ENCODE measurements around the gene ST6GALNAC4.

Gene ST6GALNAC4

DNA sequence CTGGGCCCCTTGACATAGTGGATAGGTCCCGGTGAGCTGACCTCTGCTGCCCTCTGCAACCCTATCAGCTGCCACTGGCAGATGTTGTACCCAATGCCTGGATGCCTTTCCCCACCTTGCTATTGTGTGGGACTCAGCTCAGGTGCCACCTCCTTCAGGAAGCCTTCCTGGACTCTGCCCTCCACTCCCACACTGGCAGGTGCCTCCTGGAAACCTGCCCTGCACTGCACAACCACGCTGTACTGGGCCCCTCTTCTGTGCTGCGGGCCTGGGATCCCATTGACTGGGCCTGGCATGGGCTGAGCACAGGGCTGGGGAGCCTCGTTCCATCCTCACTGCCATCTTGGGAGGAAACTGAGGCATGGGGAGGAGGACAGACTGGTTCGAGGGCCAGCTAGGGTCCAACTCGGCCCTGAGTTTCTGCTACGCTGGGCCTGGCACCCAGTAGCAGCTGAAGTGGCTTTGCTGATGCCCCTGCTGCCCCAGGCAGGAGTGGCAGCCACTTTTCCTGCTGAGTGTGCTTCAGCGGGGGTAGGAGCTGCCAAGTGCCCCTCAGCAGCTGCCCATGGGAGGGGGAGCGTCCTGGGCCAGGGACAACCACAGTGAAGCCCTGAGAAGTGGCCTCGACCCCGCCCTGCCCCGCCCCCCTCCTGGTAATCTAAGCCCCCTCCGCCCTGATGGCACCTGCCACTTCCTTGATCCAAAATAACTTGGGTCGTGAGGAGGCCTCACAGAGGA is 40.6 kb downstream of the ST6GALNAC4 start:
- in situ Hi-C loops (cut with HindIII; ENCODE audit: low sequenced_read_pairs), result no loop called here

GRCh38 chr9:127875306-127875966 is 41.4 kb downstream of the ST6GALNAC4 start:
- in situ Hi-C loops (cut with HindIII; ENCODE audit: low sequenced_read_pairs), result no loop called here

- in situ Hi-C loops (cut with HindIII; ENCODE audit: low sequenced_read_pairs), result loop anchor here (5.0 to 25.0 kb wide), 2 partner anchors 57 to 112 kb away; no protein-coding TSS in a partner anchor
These were observed 42.3 kb downstream of the ST6GALNAC4 start for GRCh38 chr9:127874301-127875221.

- in situ Hi-C loops (cut with HindIII; ENCODE audit: low sequenced_read_pairs), result loop anchor here (5.0 to 25.0 kb wide), 2 partner anchors 57 to 112 kb away; no protein-coding TSS in a partner anchor
These were observed 43.0 kb downstream of the ST6GALNAC4 start for GRCh38 chr9:127873886-127874285.

DNA sequence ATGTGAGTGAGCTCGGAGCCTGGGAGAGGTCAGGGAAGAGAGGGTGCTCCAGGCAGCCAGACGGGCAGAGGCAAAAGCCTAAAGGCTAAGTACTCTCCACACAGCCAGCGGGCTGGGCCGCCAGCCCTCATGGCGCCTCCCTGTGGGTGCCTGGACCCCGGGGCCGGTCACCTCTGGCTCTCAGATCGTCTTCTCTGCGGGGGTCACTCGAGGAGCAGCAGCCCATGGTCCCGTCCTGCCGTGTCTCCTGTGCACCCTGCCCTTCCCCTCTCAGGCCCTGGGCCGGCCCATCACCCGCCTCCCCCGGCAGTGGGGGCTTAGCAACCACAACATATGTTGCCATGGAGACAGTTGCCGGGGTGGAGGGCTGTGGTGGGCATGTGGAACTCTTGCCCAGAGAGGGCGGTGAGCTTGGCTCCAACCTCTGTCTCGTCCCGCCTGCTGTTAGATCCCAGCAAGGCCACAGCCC is 43.6 kb downstream of the ST6GALNAC4 start:
- in situ Hi-C loops (cut with HindIII; ENCODE audit: low sequenced_read_pairs), result loop anchor here (5.0 to 25.0 kb wide), 2 partner anchors 56 to 111 kb away; no protein-coding TSS in a partner anchor

DNA sequence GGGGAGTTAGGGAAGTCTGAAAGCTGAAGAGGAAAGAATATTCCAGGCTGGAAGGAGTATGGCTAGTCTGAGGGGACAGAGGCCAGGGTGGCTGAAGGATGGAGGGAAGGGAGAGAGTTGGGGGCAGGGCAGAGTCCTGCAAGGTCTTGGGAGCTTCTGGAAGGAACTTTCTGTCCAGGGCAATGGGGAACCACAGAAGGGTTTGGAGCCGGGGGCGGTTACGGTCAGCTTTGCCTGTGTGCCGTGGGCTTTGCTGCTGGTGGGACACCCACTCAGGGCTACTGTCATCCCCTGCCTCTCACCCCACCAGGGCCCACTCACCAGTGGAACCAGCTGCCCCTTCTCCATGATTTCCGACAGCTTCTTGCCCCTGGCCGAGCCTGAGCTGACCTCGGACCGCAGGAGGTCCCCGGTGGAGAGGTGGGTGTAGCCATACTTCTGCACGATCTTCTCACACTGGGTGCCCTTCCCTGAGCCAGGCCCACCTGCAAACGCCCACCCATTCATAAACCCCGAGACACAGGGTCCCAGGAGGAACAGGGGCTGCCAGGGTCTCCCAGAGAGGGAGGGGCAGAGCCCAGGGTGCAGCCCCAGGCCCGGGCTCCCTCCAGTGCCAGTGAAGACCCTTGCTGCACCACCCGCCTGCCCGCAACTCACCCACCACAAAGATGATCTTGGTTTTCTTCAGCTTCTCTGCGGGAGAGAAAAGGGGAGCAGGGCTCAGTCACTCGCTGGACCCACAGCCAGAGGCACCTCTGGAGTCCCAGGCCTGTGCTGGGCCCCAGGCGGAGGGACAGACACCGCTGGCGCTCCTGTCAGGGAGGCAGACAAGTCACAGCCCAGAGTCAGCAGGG is 44.2 kb downstream of the ST6GALNAC4 start:
- in situ Hi-C loops (cut with HindIII; ENCODE audit: low sequenced_read_pairs), result loop anchor here (5.0 to 25.0 kb wide), 2 partner anchors 55 to 110 kb away; no protein-coding TSS in a partner anchor

GRCh38 chr9:127871531-127871930 is 45.3 kb downstream of the ST6GALNAC4 start:
- in situ Hi-C loops (cut with HindIII; ENCODE audit: low sequenced_read_pairs), result loop anchor here (5.0 to 25.0 kb wide), 2 partner anchors 54 to 109 kb away; no protein-coding TSS in a partner anchor

GRCh38 chr9:127870887-127871286 is 46.0 kb downstream of the ST6GALNAC4 start:
- in situ Hi-C loops (cut with HindIII; ENCODE audit: low sequenced_read_pairs), result loop anchor here (5.0 to 25.0 kb wide), 2 partner anchors 54 to 109 kb away; no protein-coding TSS in a partner anchor

- in situ Hi-C loops (cut with HindIII; ENCODE audit: low sequenced_read_pairs), result loop anchor here (5.0 to 25.0 kb wide), 2 partner anchors 53 to 108 kb away; no protein-coding TSS in a partner anchor
These were observed 46.7 kb downstream of the ST6GALNAC4 start for GRCh38 chr9:127870153-127870491.

- in situ Hi-C loops (cut with HindIII; ENCODE audit: low sequenced_read_pairs), result loop anchor here (5.0 to 25.0 kb wide), 2 partner anchors 52 to 107 kb away; no protein-coding TSS in a partner anchor
These were observed 47.3 kb downstream of the ST6GALNAC4 start for GRCh38 chr9:127869310-127870152.

- in situ Hi-C loops (cut with HindIII; ENCODE audit: low sequenced_read_pairs), result loop anchor here (25.0 kb wide), 1 partner anchor 106 kb away; no protein-coding TSS in a partner anchor
These were observed 48.5 kb downstream of the ST6GALNAC4 start for GRCh38 chr9:127868278-127868902.

DNA sequence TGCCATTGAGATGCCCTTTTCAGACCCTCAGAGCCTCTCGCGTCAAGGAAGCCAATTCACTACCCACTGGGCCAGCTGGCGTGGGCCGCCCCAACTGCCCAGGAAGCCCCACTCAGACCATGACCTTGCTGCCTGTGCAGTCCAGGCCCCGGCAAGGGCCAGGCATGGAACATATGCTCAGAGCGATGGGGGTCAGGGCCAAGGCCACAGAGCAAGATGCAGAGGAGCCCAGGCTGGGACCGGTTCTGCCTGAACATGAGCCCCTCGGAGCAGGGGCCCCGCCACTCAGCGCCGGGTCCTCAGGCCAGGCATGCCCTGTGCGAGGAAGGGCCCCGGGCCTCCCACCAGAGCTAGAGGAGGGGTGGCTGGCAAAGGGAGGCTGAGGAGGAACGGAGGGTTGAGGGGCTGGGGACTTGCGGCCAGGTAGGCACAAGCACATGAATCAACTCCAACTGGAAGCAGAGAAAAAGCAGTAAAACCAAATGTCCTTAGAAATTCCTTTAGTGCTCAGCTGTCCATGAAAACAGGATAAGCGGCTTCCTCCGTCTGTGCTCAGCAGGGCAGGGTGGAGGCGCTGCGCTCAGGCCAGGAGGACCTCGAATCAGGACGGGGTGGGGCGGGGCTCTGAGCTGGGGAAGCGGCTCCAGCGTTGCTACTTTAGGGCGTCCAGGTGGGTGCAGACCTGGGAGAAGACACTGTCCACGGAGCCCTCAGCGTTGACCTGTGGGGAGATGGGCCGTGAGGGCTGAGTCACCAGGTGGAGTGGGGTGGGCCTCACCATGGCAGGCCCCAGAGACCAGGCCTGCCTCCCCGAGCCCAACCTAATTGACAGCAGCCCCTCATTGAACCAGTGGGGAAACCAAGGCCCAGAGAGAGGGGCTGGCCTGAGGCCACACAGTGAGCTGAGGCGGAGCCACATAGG is 49.2 kb downstream of the ST6GALNAC4 start:
- in situ Hi-C loops (cut with HindIII; ENCODE audit: low sequenced_read_pairs), result loop anchor here (25.0 kb wide), 1 partner anchor 105 kb away; no protein-coding TSS in a partner anchor

DNA sequence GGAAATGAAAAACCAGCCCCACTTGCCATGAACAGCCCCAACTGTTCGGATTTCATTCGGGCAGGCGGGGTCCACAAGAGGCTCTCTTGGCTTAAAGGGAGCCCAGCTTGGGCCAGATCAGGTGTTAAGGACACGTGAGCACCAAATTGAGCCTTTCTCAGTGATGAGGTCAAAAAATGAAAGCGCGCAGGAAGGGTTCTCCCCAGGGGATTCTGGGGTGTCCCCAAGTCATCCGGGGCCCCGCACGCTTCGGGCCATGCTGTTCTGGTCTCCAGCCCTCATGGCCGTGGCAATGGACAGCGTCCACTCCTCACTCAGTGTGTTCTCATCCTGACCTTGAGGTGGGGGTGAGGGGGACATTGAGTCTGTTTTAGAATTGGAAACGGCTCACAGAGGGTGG is 50.3 kb downstream of the ST6GALNAC4 start:
- in situ Hi-C loops (cut with HindIII; ENCODE audit: low sequenced_read_pairs), result loop anchor here (25.0 kb wide), 1 partner anchor 104 kb away; no protein-coding TSS in a partner anchor

DNA sequence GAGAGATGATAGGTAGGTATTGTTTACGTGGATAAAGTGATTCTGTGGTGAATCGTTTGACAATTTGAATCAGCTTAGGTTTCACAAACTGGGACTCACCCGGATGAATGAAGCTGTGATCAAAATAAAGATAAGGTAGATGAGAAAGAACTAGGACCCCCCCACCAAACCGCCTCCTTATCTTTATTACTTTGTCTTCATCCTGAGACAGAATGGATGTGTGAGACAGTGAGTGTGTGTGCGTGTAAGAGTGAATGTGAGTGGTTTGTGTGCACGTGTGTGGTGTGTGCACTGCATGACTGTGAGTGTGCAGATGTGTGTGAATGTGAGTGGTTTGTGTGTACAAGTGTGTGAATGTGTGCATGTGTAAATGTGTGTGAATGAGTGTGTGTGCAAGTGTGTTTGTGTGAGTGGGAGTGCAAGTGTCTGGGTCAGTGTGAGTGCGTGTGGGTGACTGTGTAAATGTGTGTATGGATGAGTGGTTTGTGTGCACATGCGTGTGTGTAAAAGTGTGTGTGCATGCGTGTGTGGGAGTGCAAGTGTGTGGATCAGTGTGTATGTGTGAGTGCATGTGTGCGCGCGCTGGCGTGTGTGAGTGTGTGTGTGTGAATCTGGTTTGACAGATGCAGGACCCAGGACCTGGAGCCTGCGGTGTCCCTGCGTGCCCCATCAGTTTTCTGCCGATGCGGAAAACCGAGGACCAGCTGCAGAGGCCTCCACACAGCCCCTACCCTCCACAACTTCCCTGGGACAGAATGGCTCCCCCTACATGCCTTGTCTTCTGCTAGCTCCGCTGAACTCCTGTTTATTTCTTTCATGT is 51.0 kb downstream of the ST6GALNAC4 start:
- in situ Hi-C loops (cut with HindIII; ENCODE audit: low sequenced_read_pairs), result loop anchor here (25.0 kb wide), 1 partner anchor 104 kb away; no protein-coding TSS in a partner anchor

GRCh38 chr9:127863191-127863621 is 53.6 kb downstream of the ST6GALNAC4 start:
- in situ Hi-C loops (cut with HindIII; ENCODE audit: low sequenced_read_pairs), result loop anchor here (25.0 kb wide), 1 partner anchor 101 kb away; no protein-coding TSS in a partner anchor
